HepG2 (cell line): ENCODE measurements around the gene NDUFAF3. TPM values are rescaled to one million over a fixed set of nuclear protein-coding genes. Genes with fewer than 3 reads are reported as not detected.
"Not testable (repeated sequence)": the region's sequence is repeated elsewhere in the genome, so short reads cannot be mapped to it uniquely, and the experiment has no call there.

Experiments
- ATAC-seq: fragments of 200-7000 bp; cut with Tn5 transposase; 3 replicates; pipeline ENCODE4 v1.9.1; 2020; ENCODE audit warnings: mild to moderate bottlenecking, moderate library complexity
- BruUV-seq: library from RNA; stranded (reverse); fragments of 400-500 nt; replicated peaks from 2 replicates; lab custom pipeline; 2021; lab: Mats Ljungman, UMichigan
- CTCF ChIA-PET: fragments of 300-600 bp; formaldehyde crosslinking; extraction: SDS; loops from one replicate; lab custom pipeline; 2021; ENCODE audit warnings: low total read pairs, inconsistent platforms, low intra/inter-chr PET ratio; lab: Yijun Ruan, JAX
- POLR2A ChIA-PET: fragments of 350-600 bp; sonication (Branson Sonifier 250); formaldehyde crosslinking; loops from one replicate; lab custom pipeline; 2020; ENCODE audit warnings: antibody characterized with exemption, inconsistent platforms; lab: Yijun Ruan, JAX
- DNase-seq: peaks from one replicate; pipeline ENCODE4 v3.0.0-alpha.2; 2015; ENCODE audit warnings: low spot score
- FAIRE-seq: peaks from 3 replicates; lab custom pipeline; 2011; peaks lifted over from hg19 to GRCh38; lab: Jason Lieb, UNC
- H2AFZ ChIP-seq: one replicate; pipeline ENCODE4 v1.6.1; 2011; ENCODE audit warnings: low read length, inconsistent platforms
- H3K27ac ChIP-seq: fragments of 300-600 bp; 3 replicates; pipeline ENCODE4 v1.8.0; 2011; ENCODE audit warnings: mixed run types, mild to moderate bottlenecking, mixed read lengths, low read length, inconsistent platforms; ENCODE audit not compliant: insufficient read depth; ENCODE audit errors: extremely low read length
- H3K27me3 ChIP-seq, 2 experiments: fragments of 200-600 bp in 1 of 2; 2 replicates in 1 of 2; 3 replicates in 1 of 2; pipeline versions ENCODE4 v1.6.0 to v1.8.0; 2011; ENCODE audit warnings: low read length in 2 of 2, mild to moderate bottlenecking in 2 of 2, moderate library complexity in 2 of 2, inconsistent platforms in 1 of 2; ENCODE audit not compliant: insufficient read depth in 2 of 2, control insufficient read depth in 1 of 2
- H3K36me3 ChIP-seq, 2 experiments: fragments of 200-600 bp in 1 of 2; replicated peaks in 1 of 2; 2 replicates in 1 of 2; 3 replicates in 1 of 2; pipeline versions ENCODE4 v1.5.1 to v1.8.0; 2011; ENCODE audit warnings: low read length in 2 of 2, inconsistent platforms in 1 of 2; ENCODE audit not compliant: insufficient read depth in 2 of 2, control insufficient read depth in 1 of 2
- H3K4me1 ChIP-seq: 2 replicates; pipeline ENCODE4 v1.5.1; 2012; ENCODE audit warnings: low read length, inconsistent platforms; ENCODE audit not compliant: insufficient read depth
- H3K4me2 ChIP-seq: 2 replicates; pipeline ENCODE4 v1.6.0; 2011; ENCODE audit warnings: low read depth, low read length, inconsistent platforms
- H3K4me3 ChIP-seq, 3 experiments: fragments of 200-600 bp in 1 of 3; sonication (generic), shearing (Covaris generic) in 1 of 3; replicated peaks in 1 of 3; 2 replicates each; pipeline ENCODE4 v1.5.1; 2011 to 2016; ENCODE audit warnings: low read length in 3 of 3, inconsistent platforms in 2 of 3, low read depth in 2 of 3, mild to moderate bottlenecking in 2 of 3, control low read depth in 1 of 3, mixed read lengths in 1 of 3; ENCODE audit not compliant: insufficient read depth in 1 of 3
- H3K79me2 ChIP-seq: one replicate; pipeline ENCODE4 v1.6.1; 2011; ENCODE audit warnings: low read length, inconsistent platforms; ENCODE audit not compliant: insufficient read depth
- H3K9ac ChIP-seq: 2 replicates; pipeline ENCODE4 v1.6.0; 2011; ENCODE audit warnings: mild to moderate bottlenecking, low read depth, low read length, inconsistent platforms; ENCODE audit not compliant: insufficient read depth
- H3K9me3 ChIP-seq: 2 replicates; pipeline ENCODE4 v1.5.1; 2012; ENCODE audit warnings: mild to moderate bottlenecking, low read length
- H4K20me1 ChIP-seq: 2 replicates; pipeline ENCODE4 v1.6.0; 2011; ENCODE audit warnings: inconsistent platforms, mild to moderate bottlenecking, low read length, moderate library complexity; ENCODE audit not compliant: insufficient read depth
- BORCS8-MEF2B ChIP-seq: sonication (generic); formaldehyde crosslinking; IDR thresholded peaks from 2 replicates; pipeline ENCODE4 v1.8.0; 2022; ENCODE audit warnings: mild to moderate bottlenecking, missing genetic modification reagents
- CBX1 ChIP-seq: IDR thresholded peaks from one replicate; pipeline ENCODE4 v1.6.1; 2016; ENCODE audit warnings: antibody characterized with exemption, low read depth
- NR3C1 ChIP-seq: sonication (generic); formaldehyde crosslinking; IDR thresholded peaks from 2 replicates; pipeline ENCODE4 v1.4.0; 2020; ENCODE audit warnings: missing genetic modification reagents
- POGZ ChIP-seq: sonication (generic); formaldehyde crosslinking; IDR thresholded peaks from 2 replicates; pipeline ENCODE4 v1.4.0; 2020; ENCODE audit warnings: mild to moderate bottlenecking, missing genetic modification reagents
- RBFOX2 ChIP-seq: fragments of 200-400 bp; formaldehyde crosslinking; IDR thresholded peaks from 2 replicates; pipeline ENCODE4 v1.6.1; 2017; ENCODE audit warnings: low read depth, mild to moderate bottlenecking, low read length
- RFXAP ChIP-seq: sonication (generic); formaldehyde crosslinking; IDR thresholded peaks from 2 replicates; pipeline ENCODE4 v1.4.0; 2020; ENCODE audit warnings: missing genetic modification reagents, borderline replicate concordance
- SNAPC2 ChIP-seq: sonication (generic); formaldehyde crosslinking; IDR thresholded peaks from 2 replicates; pipeline ENCODE4 v1.8.1; 2022; ENCODE audit warnings: mild to moderate bottlenecking, missing genetic modification reagents
- ZIK1 ChIP-seq: sonication (generic); formaldehyde crosslinking; IDR thresholded peaks from 2 replicates; pipeline ENCODE4 v1.5.0; 2020; ENCODE audit warnings: mild to moderate bottlenecking, low read depth, missing genetic modification reagents, borderline replicate concordance
- ZNF232 ChIP-seq: sonication (generic); formaldehyde crosslinking; IDR thresholded peaks from 2 replicates; pipeline ENCODE4 v1.4.0; 2020; ENCODE audit warnings: missing genetic modification reagents, borderline replicate concordance
- ZNF296 ChIP-seq: sonication (generic); formaldehyde crosslinking; conservative IDR thresholded peaks from 2 replicates; pipeline ENCODE4 v1.5.0; 2020; ENCODE audit warnings: mild to moderate bottlenecking, missing genetic modification reagents
- ZNF644 ChIP-seq: IDR thresholded peaks from 2 replicates; pipeline ENCODE4 v1.6.1; 2016; ENCODE audit warnings: low read depth
- WGBS: methylation state at CpG from one replicate; pipeline ENCODE4 v1.1.6; 2017; ENCODE audit warnings: low lambda C conversion rate; 5-methylcytosine and 5-hydroxymethylcytosine counted together
- in situ Hi-C: cut with HindIII; loops from 2 replicates; pipeline ENCODE4 v1.10.0; 2017; ENCODE audit warnings: low pct_unique_long_range_greater_than_20kb; ENCODE audit not compliant: extremely low pct_ligation_motif_present
- intact Hi-C: fragments of 100-400 bp; cut with micrococcal nuclease; formaldehyde crosslinking; loops from one replicate; pipeline ENCODE4 v1.10.0; 2022; ENCODE audit not compliant: unreplicated experiment
- polyA plus RNA-seq, 8 experiments: library from polyadenylated mRNA; depleted of rRNA in 3 of 8; stranded (reverse) in 7 of 8; unstranded in 1 of 8; fragments of >200 nt; fragmentation: Illumina TruSeq in 4 of 8; extraction: Trizol in 4 of 8; gene quantifications; 2 replicates each; pipeline versions ENCODE4 v1.2.1 to v1.2.3, GENCODE V29; 2011 to 2016; ENCODE audit warnings: low read depth in 4 of 8, missing spikeins in 1 of 8, mixed read lengths in 1 of 8; ENCODE audit not compliant: insufficient read depth in 1 of 8
- total RNA-seq, 5 experiments: library from RNA; depleted of rRNA; stranded (reverse); fragments of >200 nt; fragmentation: Illumina TruSeq; extraction: Trizol; gene quantifications; 2 replicates each; pipeline ENCODE4 v1.2.3, GENCODE V29; 2016; ENCODE audit warnings: low read depth in 1 of 5
- TF ChIP-seq, protein P1 (sequence below): sonication (generic); formaldehyde crosslinking; IDR thresholded peaks from 2 replicates; pipeline ENCODE4 v1.4.0; 2020; ENCODE audit warnings: mild to moderate bottlenecking, missing genetic modification reagents
- TF ChIP-seq, protein P2 (sequence below): IDR thresholded peaks from 2 replicates; pipeline ENCODE4 v1.6.1; 2016; ENCODE audit warnings: low read depth, control low read depth
- TF ChIP-seq, protein P3 (sequence below): sonication (generic); formaldehyde crosslinking; IDR thresholded peaks from 2 replicates; pipeline ENCODE4 v1.4.0; 2020; ENCODE audit warnings: missing genetic modification reagents

NDUFAF3 gene
- total and polyA plus RNA-seq, 2 of the 13 experiments (the other 11 are each of a cell fraction or from before 2014, with no cell fraction given) = 39.0 to 50.0 TPM

DNA sequence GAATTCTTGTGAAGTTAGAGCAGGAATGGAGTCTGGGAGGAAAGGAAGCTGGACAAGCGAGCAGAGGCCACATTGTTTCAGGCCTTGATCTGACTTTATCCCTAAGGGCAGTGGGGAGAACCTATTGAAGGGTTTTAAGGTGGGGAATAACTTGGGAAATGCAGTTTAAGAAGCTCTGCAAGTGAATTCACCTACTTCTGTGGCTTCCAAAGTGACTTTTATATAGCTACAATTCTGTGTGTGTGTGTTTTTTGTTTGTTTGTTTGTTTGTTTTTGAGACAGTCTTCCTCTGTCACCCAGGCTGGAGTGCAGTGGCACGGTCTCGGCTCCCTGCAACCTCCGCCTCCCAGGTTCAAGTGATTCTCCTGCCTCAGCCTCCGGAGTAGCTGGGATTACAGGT lies 13.3 kb upstream of the NDUFAF3 start:
- 0 out of 2 replicates have a peak, but pooled peaks have one; percentile 22 for TF ChIP-seq RBFOX2
- Histone ChIP-seq H3K4me3 (peak overlapping the region in 2 of 3 experiments; percentile 74 to 88; a peak in 3 of 6 replicates), H3K9ac (peak overlapping the region; percentile 89; the same call in 1 of the 2 replicates), H3K27ac (peak overlapping the region; percentile 11), H3K4me1 (peaks cover 44% of the 10 kb centered on the region), H4K20me1 (peaks cover 24% of the 10 kb centered on the region), H3K4me2 (peak overlapping the region; percentile 92), H3K36me3 (peaks cover 10 to 20% of the 10 kb centered on the region in 2 experiments), H3K79me2 (peaks cover 34% of the 10 kb centered on the region)
- H3K9me3 ChIP-seq, intact Hi-C loops, H3K27me3 ChIP-seq, DNase-seq, H2AFZ ChIP-seq, CTCF ChIA-PET, ATAC-seq, BruUV-seq, in situ Hi-C loops, FAIRE-seq: not testable (repeated sequence)
- POLR2A ChIA-PET = interaction anchor here (1.2 to 12.8 kb wide), 3 partner anchors 13 to 85 kb away, joined by 6 to 280 read pairs (median 42); partner anchors contain the start of genes DALRD3, IMPDH2, NDUFAF3 and QRICH1
- 94% methylated on average over 5 of the region's 5 CpGs for WGBS

DNA sequence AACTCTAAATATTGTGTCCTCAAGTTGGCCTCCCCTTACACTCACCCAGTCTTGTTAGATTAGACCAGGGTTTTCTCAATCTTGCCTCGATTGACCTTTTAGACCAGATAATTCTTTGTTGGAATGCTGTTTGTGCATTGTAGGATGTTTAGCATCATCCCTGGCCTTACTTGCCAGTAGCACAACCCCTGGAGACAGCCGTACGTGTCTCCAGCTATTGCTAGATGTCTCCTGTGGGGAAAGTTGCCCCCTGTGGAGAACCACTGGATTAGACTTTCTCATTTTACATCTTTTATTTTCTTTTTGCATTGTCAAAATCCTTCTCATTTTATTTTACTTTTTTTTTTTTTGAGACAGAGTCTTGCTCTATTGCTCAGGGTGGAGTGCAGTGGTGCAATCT lies 12.5 kb upstream of the NDUFAF3 start:
- Histone ChIP-seq H3K9me3 (no peaks in the 10 kb centered on the region), H3K4me2 (no peak overlapping the region), H3K79me2 (peaks cover 34% of the 10 kb centered on the region), H2AFZ (no peak overlapping the region), H3K27ac (no peak overlapping the region), H4K20me1 (peaks cover 31% of the 10 kb centered on the region), H3K4me3 (no peak overlapping the region), H3K4me1 (peaks cover 36% of the 10 kb centered on the region), H3K36me3 (peaks cover 12 to 27% of the 10 kb centered on the region in 2 experiments), H3K27me3 (no peaks in the 10 kb centered on the region), H3K9ac (no peak overlapping the region)
- ATAC-seq (no peak), DNase-seq (no peak), FAIRE-seq (no peak)
- POLR2A ChIA-PET = interaction anchor here (1.2 to 12.8 kb wide), 3 partner anchors 13 to 84 kb away, joined by 6 to 280 read pairs (median 42); partner anchors contain the start of genes DALRD3, IMPDH2, NDUFAF3 and QRICH1
- CTCF ChIA-PET = no interaction called here
- intact Hi-C loops (no loop called here), in situ Hi-C loops (no loop called here)
- WGBS = 81% methylated on average over 3 of the region's 3 CpGs
- no TSS peak for BruUV-seq
- no peak for TF ChIP-seq RFXAP
- TF ChIP-seq, protein P1, sequence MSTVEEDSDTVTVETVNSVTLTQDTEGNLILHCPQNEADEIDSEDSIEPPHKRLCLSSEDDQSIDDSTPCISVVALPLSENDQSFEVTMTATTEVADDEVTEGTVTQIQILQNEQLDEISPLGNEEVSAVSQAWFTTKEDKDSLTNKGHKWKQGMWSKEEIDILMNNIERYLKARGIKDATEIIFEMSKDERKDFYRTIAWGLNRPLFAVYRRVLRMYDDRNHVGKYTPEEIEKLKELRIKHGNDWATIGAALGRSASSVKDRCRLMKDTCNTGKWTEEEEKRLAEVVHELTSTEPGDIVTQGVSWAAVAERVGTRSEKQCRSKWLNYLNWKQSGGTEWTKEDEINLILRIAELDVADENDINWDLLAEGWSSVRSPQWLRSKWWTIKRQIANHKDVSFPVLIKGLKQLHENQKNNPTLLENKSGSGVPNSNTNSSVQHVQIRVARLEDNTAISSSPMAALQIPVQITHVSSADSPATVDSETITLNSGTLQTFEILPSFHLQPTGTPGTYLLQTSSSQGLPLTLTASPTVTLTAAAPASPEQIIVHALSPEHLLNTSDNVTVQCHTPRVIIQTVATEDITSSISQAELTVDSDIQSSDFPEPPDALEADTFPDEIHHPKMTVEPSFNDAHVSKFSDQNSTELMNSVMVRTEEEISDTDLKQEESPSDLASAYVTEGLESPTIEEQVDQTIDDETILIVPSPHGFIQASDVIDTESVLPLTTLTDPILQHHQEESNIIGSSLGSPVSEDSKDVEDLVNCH = no peak
- no peak for TF ChIP-seq SNAPC2 (CRISPR knock-in tag)
- TF ChIP-seq, protein P2, sequence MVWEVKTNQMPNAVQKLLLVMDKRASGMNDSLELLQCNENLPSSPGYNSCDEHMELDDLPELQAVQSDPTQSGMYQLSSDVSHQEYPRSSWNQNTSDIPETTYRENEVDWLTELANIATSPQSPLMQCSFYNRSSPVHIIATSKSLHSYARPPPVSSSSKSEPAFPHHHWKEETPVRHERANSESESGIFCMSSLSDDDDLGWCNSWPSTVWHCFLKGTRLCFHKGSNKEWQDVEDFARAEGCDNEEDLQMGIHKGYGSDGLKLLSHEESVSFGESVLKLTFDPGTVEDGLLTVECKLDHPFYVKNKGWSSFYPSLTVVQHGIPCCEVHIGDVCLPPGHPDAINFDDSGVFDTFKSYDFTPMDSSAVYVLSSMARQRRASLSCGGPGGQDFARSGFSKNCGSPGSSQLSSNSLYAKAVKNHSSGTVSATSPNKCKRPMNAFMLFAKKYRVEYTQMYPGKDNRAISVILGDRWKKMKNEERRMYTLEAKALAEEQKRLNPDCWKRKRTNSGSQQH (CRISPR knock-in tag) = no peak
- no peak for TF ChIP-seq ZNF232 (CRISPR knock-in tag)
- no peak for TF ChIP-seq CBX1
- TF ChIP-seq ZNF296 (CRISPR knock-in tag) = no peak
- TF ChIP-seq, protein P3, sequence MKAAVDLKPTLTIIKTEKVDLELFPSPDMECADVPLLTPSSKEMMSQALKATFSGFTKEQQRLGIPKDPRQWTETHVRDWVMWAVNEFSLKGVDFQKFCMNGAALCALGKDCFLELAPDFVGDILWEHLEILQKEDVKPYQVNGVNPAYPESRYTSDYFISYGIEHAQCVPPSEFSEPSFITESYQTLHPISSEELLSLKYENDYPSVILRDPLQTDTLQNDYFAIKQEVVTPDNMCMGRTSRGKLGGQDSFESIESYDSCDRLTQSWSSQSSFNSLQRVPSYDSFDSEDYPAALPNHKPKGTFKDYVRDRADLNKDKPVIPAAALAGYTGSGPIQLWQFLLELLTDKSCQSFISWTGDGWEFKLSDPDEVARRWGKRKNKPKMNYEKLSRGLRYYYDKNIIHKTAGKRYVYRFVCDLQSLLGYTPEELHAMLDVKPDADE (CRISPR knock-in tag) = no peak
- no peak for TF ChIP-seq NR3C1 (CRISPR knock-in tag)
- TF ChIP-seq ZNF644 (CRISPR knock-in tag) = no peak
- TF ChIP-seq ZIK1 (CRISPR knock-in tag) = no peak
- no peak for TF ChIP-seq BORCS8-MEF2B (CRISPR knock-in tag)
- TF ChIP-seq POGZ (CRISPR knock-in tag) = no peak
